ENCODE measurements around the gene STAC. TPM values are rescaled to one million over a fixed set of nuclear protein-coding genes. Genes with fewer than 3 reads are reported as not detected.
"Not testable (repeated sequence)": the region's sequence is repeated elsewhere in the genome, so short reads cannot be mapped to it uniquely, and the experiment has no call there.

The STAC gene
- total and polyA plus RNA-seq, 9 of the 15 experiments (the other 6 are each of a cell fraction or from before 2014, with no cell fraction given) = 0.11 TPM; not detected in 8

DNA sequence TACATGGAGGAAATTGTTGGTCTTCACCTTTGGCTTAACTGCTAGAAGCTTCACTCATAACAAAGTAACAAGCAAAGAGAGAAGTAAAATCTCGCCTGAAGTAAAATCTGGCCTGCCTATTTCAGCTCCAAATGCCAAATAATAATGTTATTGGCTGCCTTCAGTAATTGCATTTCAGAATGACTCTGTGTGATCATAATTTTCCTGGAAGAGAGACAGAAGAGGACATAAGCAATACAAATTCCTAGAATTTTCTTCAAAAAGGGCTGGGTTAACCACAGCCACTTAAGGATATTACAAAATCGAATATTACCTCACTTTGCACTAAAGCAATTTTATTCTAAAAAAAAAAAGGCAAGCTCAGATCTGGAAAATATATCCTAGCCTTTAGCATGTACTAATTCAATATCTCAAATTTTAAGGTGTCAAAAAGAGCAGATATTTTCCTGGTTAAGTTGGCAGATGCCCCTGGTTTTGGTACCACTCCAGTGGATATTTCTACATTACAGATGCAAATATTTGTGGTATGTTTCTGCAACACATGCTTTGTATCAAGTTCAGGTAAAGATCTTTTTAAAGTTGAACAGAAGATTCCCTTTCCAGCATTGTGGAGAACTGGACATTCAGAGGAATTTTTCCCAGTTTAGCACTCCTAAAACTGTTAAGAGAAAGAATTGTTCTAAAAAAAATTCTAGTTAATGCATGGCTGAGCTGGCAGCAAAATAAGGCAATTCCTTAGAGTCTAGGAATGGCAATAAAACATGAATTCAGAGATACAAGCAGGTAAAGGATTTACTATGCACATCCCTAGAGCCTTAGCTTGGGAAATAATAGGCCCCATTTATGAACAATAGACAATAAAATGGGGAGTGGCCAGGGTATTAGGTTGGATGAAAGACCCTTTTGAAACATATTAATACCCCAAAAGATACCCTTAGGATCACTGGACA is 116.7 kb downstream of the STAC start (continued):
- TF ChIP-seq, protein P1, sequence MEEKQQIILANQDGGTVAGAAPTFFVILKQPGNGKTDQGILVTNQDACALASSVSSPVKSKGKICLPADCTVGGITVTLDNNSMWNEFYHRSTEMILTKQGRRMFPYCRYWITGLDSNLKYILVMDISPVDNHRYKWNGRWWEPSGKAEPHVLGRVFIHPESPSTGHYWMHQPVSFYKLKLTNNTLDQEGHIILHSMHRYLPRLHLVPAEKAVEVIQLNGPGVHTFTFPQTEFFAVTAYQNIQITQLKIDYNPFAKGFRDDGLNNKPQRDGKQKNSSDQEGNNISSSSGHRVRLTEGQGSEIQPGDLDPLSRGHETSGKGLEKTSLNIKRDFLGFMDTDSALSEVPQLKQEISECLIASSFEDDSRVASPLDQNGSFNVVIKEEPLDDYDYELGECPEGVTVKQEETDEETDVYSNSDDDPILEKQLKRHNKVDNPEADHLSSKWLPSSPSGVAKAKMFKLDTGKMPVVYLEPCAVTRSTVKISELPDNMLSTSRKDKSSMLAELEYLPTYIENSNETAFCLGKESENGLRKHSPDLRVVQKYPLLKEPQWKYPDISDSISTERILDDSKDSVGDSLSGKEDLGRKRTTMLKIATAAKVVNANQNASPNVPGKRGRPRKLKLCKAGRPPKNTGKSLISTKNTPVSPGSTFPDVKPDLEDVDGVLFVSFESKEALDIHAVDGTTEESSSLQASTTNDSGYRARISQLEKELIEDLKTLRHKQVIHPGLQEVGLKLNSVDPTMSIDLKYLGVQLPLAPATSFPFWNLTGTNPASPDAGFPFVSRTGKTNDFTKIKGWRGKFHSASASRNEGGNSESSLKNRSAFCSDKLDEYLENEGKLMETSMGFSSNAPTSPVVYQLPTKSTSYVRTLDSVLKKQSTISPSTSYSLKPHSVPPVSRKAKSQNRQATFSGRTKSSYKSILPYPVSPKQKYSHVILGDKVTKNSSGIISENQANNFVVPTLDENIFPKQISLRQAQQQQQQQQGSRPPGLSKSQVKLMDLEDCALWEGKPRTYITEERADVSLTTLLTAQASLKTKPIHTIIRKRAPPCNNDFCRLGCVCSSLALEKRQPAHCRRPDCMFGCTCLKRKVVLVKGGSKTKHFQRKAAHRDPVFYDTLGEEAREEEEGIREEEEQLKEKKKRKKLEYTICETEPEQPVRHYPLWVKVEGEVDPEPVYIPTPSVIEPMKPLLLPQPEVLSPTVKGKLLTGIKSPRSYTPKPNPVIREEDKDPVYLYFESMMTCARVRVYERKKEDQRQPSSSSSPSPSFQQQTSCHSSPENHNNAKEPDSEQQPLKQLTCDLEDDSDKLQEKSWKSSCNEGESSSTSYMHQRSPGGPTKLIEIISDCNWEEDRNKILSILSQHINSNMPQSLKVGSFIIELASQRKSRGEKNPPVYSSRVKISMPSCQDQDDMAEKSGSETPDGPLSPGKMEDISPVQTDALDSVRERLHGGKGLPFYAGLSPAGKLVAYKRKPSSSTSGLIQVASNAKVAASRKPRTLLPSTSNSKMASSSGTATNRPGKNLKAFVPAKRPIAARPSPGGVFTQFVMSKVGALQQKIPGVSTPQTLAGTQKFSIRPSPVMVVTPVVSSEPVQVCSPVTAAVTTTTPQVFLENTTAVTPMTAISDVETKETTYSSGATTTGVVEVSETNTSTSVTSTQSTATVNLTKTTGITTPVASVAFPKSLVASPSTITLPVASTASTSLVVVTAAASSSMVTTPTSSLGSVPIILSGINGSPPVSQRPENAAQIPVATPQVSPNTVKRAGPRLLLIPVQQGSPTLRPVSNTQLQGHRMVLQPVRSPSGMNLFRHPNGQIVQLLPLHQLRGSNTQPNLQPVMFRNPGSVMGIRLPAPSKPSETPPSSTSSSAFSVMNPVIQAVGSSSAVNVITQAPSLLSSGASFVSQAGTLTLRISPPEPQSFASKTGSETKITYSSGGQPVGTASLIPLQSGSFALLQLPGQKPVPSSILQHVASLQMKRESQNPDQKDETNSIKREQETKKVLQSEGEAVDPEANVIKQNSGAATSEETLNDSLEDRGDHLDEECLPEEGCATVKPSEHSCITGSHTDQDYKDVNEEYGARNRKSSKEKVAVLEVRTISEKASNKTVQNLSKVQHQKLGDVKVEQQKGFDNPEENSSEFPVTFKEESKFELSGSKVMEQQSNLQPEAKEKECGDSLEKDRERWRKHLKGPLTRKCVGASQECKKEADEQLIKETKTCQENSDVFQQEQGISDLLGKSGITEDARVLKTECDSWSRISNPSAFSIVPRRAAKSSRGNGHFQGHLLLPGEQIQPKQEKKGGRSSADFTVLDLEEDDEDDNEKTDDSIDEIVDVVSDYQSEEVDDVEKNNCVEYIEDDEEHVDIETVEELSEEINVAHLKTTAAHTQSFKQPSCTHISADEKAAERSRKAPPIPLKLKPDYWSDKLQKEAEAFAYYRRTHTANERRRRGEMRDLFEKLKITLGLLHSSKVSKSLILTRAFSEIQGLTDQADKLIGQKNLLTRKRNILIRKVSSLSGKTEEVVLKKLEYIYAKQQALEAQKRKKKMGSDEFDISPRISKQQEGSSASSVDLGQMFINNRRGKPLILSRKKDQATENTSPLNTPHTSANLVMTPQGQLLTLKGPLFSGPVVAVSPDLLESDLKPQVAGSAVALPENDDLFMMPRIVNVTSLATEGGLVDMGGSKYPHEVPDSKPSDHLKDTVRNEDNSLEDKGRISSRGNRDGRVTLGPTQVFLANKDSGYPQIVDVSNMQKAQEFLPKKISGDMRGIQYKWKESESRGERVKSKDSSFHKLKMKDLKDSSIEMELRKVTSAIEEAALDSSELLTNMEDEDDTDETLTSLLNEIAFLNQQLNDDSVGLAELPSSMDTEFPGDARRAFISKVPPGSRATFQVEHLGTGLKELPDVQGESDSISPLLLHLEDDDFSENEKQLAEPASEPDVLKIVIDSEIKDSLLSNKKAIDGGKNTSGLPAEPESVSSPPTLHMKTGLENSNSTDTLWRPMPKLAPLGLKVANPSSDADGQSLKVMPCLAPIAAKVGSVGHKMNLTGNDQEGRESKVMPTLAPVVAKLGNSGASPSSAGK (IDR thresholded peaks at IDR 0.05) = no peak
- TF ChIP-seq, protein P2, sequence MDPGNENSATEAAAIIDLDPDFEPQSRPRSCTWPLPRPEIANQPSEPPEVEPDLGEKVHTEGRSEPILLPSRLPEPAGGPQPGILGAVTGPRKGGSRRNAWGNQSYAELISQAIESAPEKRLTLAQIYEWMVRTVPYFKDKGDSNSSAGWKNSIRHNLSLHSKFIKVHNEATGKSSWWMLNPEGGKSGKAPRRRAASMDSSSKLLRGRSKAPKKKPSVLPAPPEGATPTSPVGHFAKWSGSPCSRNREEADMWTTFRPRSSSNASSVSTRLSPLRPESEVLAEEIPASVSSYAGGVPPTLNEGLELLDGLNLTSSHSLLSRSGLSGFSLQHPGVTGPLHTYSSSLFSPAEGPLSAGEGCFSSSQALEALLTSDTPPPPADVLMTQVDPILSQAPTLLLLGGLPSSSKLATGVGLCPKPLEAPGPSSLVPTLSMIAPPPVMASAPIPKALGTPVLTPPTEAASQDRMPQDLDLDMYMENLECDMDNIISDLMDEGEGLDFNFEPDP (CRISPR knock-in tag; IDR thresholded peaks at IDR 0.05) = no peak

DNA sequence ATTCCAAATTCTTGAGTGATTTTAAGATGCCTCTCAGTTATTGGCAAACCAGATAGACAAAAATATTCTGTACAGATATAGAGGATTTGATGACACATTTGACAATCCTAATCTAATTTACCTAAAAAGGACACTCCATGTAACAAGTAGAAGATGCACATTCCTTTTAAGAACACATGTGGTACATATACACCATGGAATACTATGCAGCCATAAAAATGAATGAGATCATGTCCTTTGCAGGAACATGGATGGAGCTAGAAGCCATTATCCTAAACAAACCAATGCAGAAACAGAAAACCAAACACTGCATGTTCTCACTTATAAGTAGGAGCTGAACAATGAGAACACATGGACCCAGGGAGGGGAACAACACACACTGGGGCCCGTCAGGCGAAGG is 119.7 kb downstream of the STAC start:
- DNase-seq (ENCODE audit: extremely low read depth in 1 of 4, low spot score in 3 of 4); ATAC-seq; in situ Hi-C loops (cut with MboI); CTCF ChIA-PET (ENCODE audit: low intra/inter-chr PET ratio); H3K36me3 ChIP-seq (ENCODE audit: control insufficient read depth, insufficient read depth, low read length); H3K4me3 ChIP-seq; POLR2A ChIA-PET; H3K9me3 ChIP-seq (replicated peaks; ENCODE audit: control insufficient read depth, insufficient read depth, low read depth, low read length); H4K20me1 ChIP-seq (replicated peaks; ENCODE audit: control insufficient read depth, insufficient read depth, low read length); H3K9ac ChIP-seq (ENCODE audit: insufficient read depth in 1 of 2, low read depth in 2 of 2, low read length in 2 of 2); H3K9me1 ChIP-seq (ENCODE audit: control insufficient read depth, insufficient read depth, low read length); H3K27me3 ChIP-seq (ENCODE audit: control insufficient read depth in 2 of 2, insufficient read depth in 2 of 2, low read length in 2 of 2); FAIRE-seq; H3K4me1 ChIP-seq (replicated peaks in 1 of 2; ENCODE audit: control insufficient read depth in 2 of 2, insufficient read depth in 2 of 2, low read length in 2 of 2); BruUV-seq (replicated peaks); H2AFZ ChIP-seq (ENCODE audit: low read depth, low read length); H3K79me2 ChIP-seq (ENCODE audit: control insufficient read depth, insufficient read depth, low read length); H3K4me2 ChIP-seq (ENCODE audit: insufficient read depth, low read length); intact Hi-C loops (cut with micrococcal nuclease); H3K27ac ChIP-seq (ENCODE audit: extremely low read depth, low read depth, low read length): not testable (repeated sequence)
- 6% methylated on average over 2 of the region's 2 CpGs for WGBS (ENCODE audit: insufficient coverage, low coverage, missing lambda C conversion rate)

All from K562 (cell line).